K562 (cell line): Measurements from ENCODE around the gene TMSB10. TPM values are rescaled to one million over a fixed set of nuclear protein-coding genes. Genes with fewer than 3 reads are reported as not detected.

Experiments
- BHLHE40 ChIP-seq: IDR thresholded peaks from 2 replicates; pipeline ENCODE4 v1.6.1; 2011; ENCODE audit warnings: low read length, improper control_type of control experiment
- FOS ChIP-seq: IDR thresholded peaks from 3 replicates; pipeline ENCODE4 v1.6.1; 2011; ENCODE audit not compliant: insufficient read length; ENCODE audit errors: extremely low read depth
- FOXK2 ChIP-seq, 2 experiments: fragments of 450-650 bp; IDR thresholded peaks in 1 of 2; conservative IDR thresholded peaks in 1 of 2; 2 replicates each; pipeline ENCODE4 v1.6.1; 2016; ENCODE audit warnings: low read depth in 2 of 2, mild to moderate bottlenecking in 1 of 2
- KLF1 ChIP-seq: fragments of 450-650 bp; IDR thresholded peaks from 2 replicates; pipeline ENCODE4 v1.6.1; 2016; ENCODE audit warnings: missing genetic modification characterization, missing compliant biosample characterization
- MEIS2 ChIP-seq: fragments of 450-650 bp; IDR thresholded peaks from 2 replicates; pipeline ENCODE4 v1.6.1; 2014; ENCODE audit warnings: mild to moderate bottlenecking; ENCODE audit not compliant: partially characterized antibody
- MXI1 ChIP-seq: IDR thresholded peaks from 2 replicates; pipeline ENCODE4 v1.6.1; 2011; ENCODE audit warnings: low read depth, mild to moderate bottlenecking, improper control_type of control experiment, low read length
- NR4A1 ChIP-seq, 2 experiments: fragments of 250-450 bp in 1 of 2; fragments of 450-650 bp in 1 of 2; sonication (Bioruptor Pico) in 1 of 2; IDR thresholded peaks; 2 replicates each; pipeline versions ENCODE4 v1.4.0 to v1.6.1; 2016 to 2020; ENCODE audit warnings: mild to moderate bottlenecking in 2 of 2, missing compliant biosample characterization in 1 of 2, missing genetic modification characterization in 1 of 2, moderate library complexity in 1 of 2
- RUNX1 ChIP-seq: sonication (generic); IDR thresholded peaks from 2 replicates; pipeline ENCODE4 v1.6.1; 2016; ENCODE audit warnings: antibody characterized with exemption, low read depth
- SMAD1 ChIP-seq: fragments of 150-350 bp; IDR thresholded peaks from 2 replicates; pipeline ENCODE4 v1.6.1; 2014; ENCODE audit warnings: low read length, low read depth; ENCODE audit not compliant: partially characterized antibody
- SNRNP70 ChIP-seq: fragments of 200-400 bp; formaldehyde crosslinking; optimal IDR thresholded peaks from 2 replicates; pipeline ENCODE3; 2017; ENCODE audit warnings: low read depth, low read length
- SP2 ChIP-seq: IDR thresholded peaks from 2 replicates; pipeline ENCODE4 v1.6.1; 2011; ENCODE audit warnings: mild to moderate bottlenecking, low read depth, low read length, moderate library complexity; ENCODE audit not compliant: poor library complexity, severe bottlenecking; ENCODE audit errors: extremely low read depth
- ZBED1 ChIP-seq: IDR thresholded peaks from 2 replicates; pipeline ENCODE4 v1.6.1; 2014
- ZEB2 ChIP-seq: fragments of 450-650 bp; IDR thresholded peaks from 2 replicates; pipeline ENCODE4 v1.6.1; 2016
- ZNF551 ChIP-seq: fragments of 250-450 bp; sonication (Bioruptor Pico); IDR thresholded peaks from 2 replicates; pipeline ENCODE4 v1.5.0; 2021; ENCODE audit warnings: mild to moderate bottlenecking, moderate library complexity
- ZNF707 ChIP-seq: fragments of 250-450 bp; sonication (Bioruptor Pico); conservative IDR thresholded peaks from 2 replicates; pipeline ENCODE4 v1.8.0; 2022; ENCODE audit warnings: inconsistent platforms, mild to moderate bottlenecking, moderate library complexity
- polyA plus RNA-seq, 8 experiments: library from polyadenylated mRNA; depleted of rRNA in 4 of 8; stranded (reverse) in 5 of 8; unstranded in 3 of 8; fragments of >200 nt; fragmentation: Nextera tagmentation in 2 of 8; fragmentation: Illumina TruSeq in 1 of 8; extraction: Ambion mirVana in 2 of 8; extraction: Trizol in 1 of 8; gene quantifications; 2 replicates each; pipeline versions ENCODE4 v1.2.1 to v1.2.3, GENCODE V29; 2011 to 2014; ENCODE audit warnings: inconsistent platforms in 1 of 8, missing spikeins in 1 of 8
- total RNA-seq, 7 experiments: library from RNA; depleted of rRNA in 6 of 7; stranded (reverse); fragments of >200 nt in 6 of 7; fragmentation: Illumina TruSeq in 2 of 7; extraction: Trizol in 2 of 7; gene quantifications; 2 replicates each; pipeline versions ENCODE4 v1.2.1 to v1.2.3, GENCODE V29; 2011 to 2021; ENCODE audit warnings: low replicate concordance in 1 of 7
- TF ChIP-seq, protein P1 (sequence below): fragments of 450-650 bp; formaldehyde crosslinking; IDR thresholded peaks from 2 replicates; pipeline ENCODE4 v1.4.0; 2020; ENCODE audit warnings: mild to moderate bottlenecking, moderate library complexity
- TF ChIP-seq, protein P2 (sequence below): sonication (generic); formaldehyde crosslinking; IDR thresholded peaks from 2 replicates; pipeline ENCODE4 v1.8.0; 2022; ENCODE audit warnings: mild to moderate bottlenecking, missing genetic modification reagents

TMSB10 gene
- total and polyA plus RNA-seq, 9 of the 15 experiments (the other 6 are each of a cell fraction or from before 2014, with no cell fraction given): 382 to 2,226 (median 959) TPM

DNA sequence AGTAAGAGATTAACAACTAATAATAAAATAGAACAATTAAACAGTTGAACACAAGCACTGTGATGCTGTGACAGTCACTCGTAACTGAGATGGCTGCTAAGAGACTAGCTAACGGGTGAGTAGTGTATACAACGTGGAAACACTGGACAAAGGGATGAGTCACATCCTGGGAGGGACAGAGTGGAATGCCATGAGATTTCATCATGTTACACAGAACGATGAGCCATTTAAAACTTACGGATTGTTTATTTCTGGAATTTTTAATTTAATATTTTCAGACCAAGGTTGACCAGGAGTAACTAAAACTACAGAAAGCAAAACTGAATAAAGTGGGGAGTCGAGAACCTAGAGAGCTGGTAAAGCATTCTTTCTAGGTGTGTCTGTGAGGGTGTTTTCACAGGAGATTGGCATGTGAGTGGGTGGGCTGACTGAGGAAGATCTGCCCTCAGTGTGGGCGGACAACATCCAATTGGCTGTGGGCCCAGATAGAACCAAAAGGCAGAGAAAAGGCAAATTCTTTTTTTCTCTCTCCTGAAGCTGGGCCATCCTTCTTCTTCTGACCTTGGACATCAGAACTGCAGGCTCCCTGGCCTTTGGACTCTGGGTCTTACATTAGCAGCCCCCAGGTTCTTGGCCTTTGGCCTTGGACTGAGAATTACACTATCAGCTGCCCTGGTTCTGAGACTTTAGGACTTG is 14.6 kb downstream of the TMSB10 start (continued):
- TF ChIP-seq ZNF707 (no peak), FOS (peak; percentile 62), KLF1 (tag) (no peak), ZEB2 (peak; percentile 62; the same call in 1 of the 2 replicates), NR4A1 (CRISPR knock-in tag; IDR thresholded peaks at IDR 0.05) (no peak), NR4A1 (tag; IDR thresholded peaks at IDR 0.05) (no peak), FOXK2 (conservative IDR thresholded peaks at IDR 0.05 in 1 of 2, IDR thresholded peaks at IDR 0.05 in 1 of 2; ENCODE audit: low read depth in 2 of 2) (peak; percentile 72 to 80; a peak in 3 of 4 replicates), SP2 (no peak), ZNF551 (CRISPR knock-in tag) (no peak), MXI1 (no peak), SNRNP70 (no peak), MEIS2 (peak; percentile 43), ZBED1 (no peak), BHLHE40 (peak; percentile 23; the same call in 1 of the 2 replicates), SMAD1 (peak; percentile 20), RUNX1 (no peak)
- TF ChIP-seq, protein P1, sequence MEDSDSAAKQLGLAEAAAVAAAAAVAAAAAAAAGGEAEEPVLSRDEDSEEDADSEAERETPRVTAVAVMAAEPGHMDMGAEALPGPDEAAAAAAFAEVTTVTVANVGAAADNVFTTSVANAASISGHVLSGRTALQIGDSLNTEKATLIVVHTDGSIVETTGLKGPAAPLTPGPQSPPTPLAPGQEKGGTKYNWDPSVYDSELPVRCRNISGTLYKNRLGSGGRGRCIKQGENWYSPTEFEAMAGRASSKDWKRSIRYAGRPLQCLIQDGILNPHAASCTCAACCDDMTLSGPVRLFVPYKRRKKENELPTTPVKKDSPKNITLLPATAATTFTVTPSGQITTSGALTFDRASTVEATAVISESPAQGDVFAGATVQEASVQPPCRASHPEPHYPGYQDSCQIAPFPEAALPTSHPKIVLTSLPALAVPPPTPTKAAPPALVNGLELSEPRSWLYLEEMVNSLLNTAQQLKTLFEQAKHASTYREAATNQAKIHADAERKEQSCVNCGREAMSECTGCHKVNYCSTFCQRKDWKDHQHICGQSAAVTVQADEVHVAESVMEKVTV (CRISPR knock-in tag): no peak
- TF ChIP-seq, protein P2, sequence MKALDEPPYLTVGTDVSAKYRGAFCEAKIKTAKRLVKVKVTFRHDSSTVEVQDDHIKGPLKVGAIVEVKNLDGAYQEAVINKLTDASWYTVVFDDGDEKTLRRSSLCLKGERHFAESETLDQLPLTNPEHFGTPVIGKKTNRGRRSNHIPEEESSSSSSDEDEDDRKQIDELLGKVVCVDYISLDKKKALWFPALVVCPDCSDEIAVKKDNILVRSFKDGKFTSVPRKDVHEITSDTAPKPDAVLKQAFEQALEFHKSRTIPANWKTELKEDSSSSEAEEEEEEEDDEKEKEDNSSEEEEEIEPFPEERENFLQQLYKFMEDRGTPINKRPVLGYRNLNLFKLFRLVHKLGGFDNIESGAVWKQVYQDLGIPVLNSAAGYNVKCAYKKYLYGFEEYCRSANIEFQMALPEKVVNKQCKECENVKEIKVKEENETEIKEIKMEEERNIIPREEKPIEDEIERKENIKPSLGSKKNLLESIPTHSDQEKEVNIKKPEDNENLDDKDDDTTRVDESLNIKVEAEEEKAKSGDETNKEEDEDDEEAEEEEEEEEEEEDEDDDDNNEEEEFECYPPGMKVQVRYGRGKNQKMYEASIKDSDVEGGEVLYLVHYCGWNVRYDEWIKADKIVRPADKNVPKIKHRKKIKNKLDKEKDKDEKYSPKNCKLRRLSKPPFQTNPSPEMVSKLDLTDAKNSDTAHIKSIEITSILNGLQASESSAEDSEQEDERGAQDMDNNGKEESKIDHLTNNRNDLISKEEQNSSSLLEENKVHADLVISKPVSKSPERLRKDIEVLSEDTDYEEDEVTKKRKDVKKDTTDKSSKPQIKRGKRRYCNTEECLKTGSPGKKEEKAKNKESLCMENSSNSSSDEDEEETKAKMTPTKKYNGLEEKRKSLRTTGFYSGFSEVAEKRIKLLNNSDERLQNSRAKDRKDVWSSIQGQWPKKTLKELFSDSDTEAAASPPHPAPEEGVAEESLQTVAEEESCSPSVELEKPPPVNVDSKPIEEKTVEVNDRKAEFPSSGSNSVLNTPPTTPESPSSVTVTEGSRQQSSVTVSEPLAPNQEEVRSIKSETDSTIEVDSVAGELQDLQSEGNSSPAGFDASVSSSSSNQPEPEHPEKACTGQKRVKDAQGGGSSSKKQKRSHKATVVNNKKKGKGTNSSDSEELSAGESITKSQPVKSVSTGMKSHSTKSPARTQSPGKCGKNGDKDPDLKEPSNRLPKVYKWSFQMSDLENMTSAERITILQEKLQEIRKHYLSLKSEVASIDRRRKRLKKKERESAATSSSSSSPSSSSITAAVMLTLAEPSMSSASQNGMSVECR: no peak
